ENCODE results near the gene OSMR. TPM values are rescaled to one million over a fixed set of nuclear protein-coding genes. Genes with fewer than 3 reads are reported as not detected.

OSMR gene
- total RNA-seq, 1 donor from 2014 or later: 0.04 TPM

GRCh38 chr5:38938973-38939372 lies 93.2 kb downstream of the OSMR start:
- no peak overlapping the region for H3K4me3 Mint-ChIP-seq
- no peak for ATAC-seq (ENCODE audit: low read depth)
- ChIA-PET POLR2A (no interaction called here), CTCF (no interaction called here)
- H3K9me3 Mint-ChIP-seq: no peaks in the 10 kb centered on the region
- no peaks in the 10 kb centered on the region for H3K27me3 Mint-ChIP-seq
- no peak for TF ChIP-seq CTCF (IDR thresholded peaks at IDR 0.05)
- H3K36me3 Mint-ChIP-seq (ENCODE audit: low read depth): peaks cover 49% of the 10 kb centered on the region
- H3K27ac Mint-ChIP-seq: no peak overlapping the region
- intact Hi-C loops (cut with micrococcal nuclease): no loop called here
- H3K4me1 Mint-ChIP-seq: no peaks in the 10 kb centered on the region
- no peak for DNase-seq

GRCh38 chr5:38940230-38940858 lies 94.5 kb downstream of the OSMR start:
- no peak for ATAC-seq (ENCODE audit: low read depth)
- no peaks in the 10 kb centered on the region for H3K9me3 Mint-ChIP-seq
- ChIA-PET POLR2A (no interaction called here), CTCF (no interaction called here)
- H3K36me3 Mint-ChIP-seq (ENCODE audit: low read depth): peaks cover 57% of the 10 kb centered on the region
- no peak for DNase-seq
- no peak overlapping the region for H3K4me3 Mint-ChIP-seq
- no peak for TF ChIP-seq CTCF (IDR thresholded peaks at IDR 0.05)
- H3K27ac Mint-ChIP-seq: no peak overlapping the region
- intact Hi-C loops (cut with micrococcal nuclease): no loop called here
- H3K27me3 Mint-ChIP-seq: no peaks in the 10 kb centered on the region
- no peaks in the 10 kb centered on the region for H3K4me1 Mint-ChIP-seq

GRCh38 chr5:38941912-38942311 lies 96.1 kb downstream of the OSMR start:
- H3K4me1 Mint-ChIP-seq: no peaks in the 10 kb centered on the region
- DNase-seq (no peak), ATAC-seq (ENCODE audit: low read depth) (no peak)
- no peak overlapping the region for H3K4me3 Mint-ChIP-seq
- no peak for TF ChIP-seq CTCF (IDR thresholded peaks at IDR 0.05)
- CTCF ChIA-PET: no interaction called here
- intact Hi-C loops (cut with micrococcal nuclease): no loop called here
- H3K27ac Mint-ChIP-seq: no peak overlapping the region
- no peaks in the 10 kb centered on the region for H3K27me3 Mint-ChIP-seq
- H3K9me3 Mint-ChIP-seq: no peaks in the 10 kb centered on the region
- peaks cover 62% of the 10 kb centered on the region for H3K36me3 Mint-ChIP-seq (ENCODE audit: low read depth)
- POLR2A ChIA-PET: no interaction called here

- peaks cover 59% of the 10 kb centered on the region for H3K36me3 Mint-ChIP-seq (ENCODE audit: low read depth)
- H3K9me3 Mint-ChIP-seq: no peaks in the 10 kb centered on the region
- ATAC-seq (ENCODE audit: low read depth) (no peak), DNase-seq (no peak)
- no peaks in the 10 kb centered on the region for H3K27me3 Mint-ChIP-seq
- CTCF ChIA-PET: no interaction called here
- TF ChIP-seq CTCF (IDR thresholded peaks at IDR 0.05): no peak
- no peak overlapping the region for H3K27ac Mint-ChIP-seq
- intact Hi-C loops (cut with micrococcal nuclease): no loop called here
- POLR2A ChIA-PET: no interaction called here
- H3K4me3 Mint-ChIP-seq: no peak overlapping the region
- H3K4me1 Mint-ChIP-seq: no peaks in the 10 kb centered on the region
Observed at GRCh38 chr5:38944282-38944681, 98.5 kb downstream of the OSMR start.

- Mint-ChIP-seq H3K27ac (no peak overlapping the region), H3K4me1 (no peaks in the 10 kb centered on the region), H3K27me3 (no peaks in the 10 kb centered on the region), H3K36me3 (ENCODE audit: low read depth) (peaks cover 64% of the 10 kb centered on the region), H3K9me3 (no peaks in the 10 kb centered on the region), H3K4me3 (no peak overlapping the region)
- POLR2A ChIA-PET: no interaction called here
- CTCF ChIA-PET: no interaction called here
- intact Hi-C loops (cut with micrococcal nuclease): loop anchor here (5.0 kb wide), 1 partner anchor 34 kb away; no protein-coding TSS in a partner anchor
- ATAC-seq (ENCODE audit: low read depth) (no peak), DNase-seq (no peak)
- TF ChIP-seq CTCF (IDR thresholded peaks at IDR 0.05): no peak
Observed at GRCh38 chr5:38948501-38948900, 102.7 kb downstream of the OSMR start.

All from activated B cell treated with CpG ODN at 0.5 μM for 24 hours (primary cell).